ENCODE measurements around the gene DNASE1L3. TPM values are rescaled to one million over a fixed set of nuclear protein-coding genes. Genes with fewer than 3 reads are reported as not detected.

Gene DNASE1L3
- total and polyA plus RNA-seq, 2 of the 8 experiments (the other 6 are each of a cell fraction or from before 2014, with no cell fraction given): not detected

DNA sequence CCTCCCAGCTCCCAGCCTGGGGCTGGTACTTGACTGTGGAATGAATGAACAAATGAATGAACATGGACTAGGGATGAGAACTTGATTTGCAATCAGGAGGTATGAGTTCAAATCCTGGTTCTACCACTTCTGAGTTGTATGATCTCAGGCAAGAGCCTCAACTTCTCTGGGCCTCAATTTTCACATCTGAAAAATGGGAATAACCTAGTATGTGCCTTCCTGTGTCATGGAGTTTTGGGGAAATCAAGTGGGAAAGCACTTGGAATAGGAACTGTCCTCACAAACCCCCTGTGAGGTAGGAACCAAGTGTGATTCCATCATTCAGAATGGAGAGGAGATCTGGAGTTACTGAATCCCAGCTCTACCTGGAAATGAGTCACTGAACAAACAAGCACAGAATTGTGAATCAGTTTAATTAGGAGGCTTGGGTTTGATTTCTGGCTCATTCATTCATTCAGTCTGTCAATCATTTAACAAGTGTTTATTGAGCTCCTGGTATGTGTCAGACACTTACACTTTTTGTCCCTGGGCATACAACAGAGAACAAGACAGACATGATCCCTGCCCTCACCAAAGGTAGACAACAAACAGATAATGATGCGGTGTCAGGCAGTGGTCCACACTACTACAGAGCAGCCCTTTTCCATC is 29.7 kb downstream of the DNASE1L3 start:
- H3K18ac ChIP-seq (ENCODE audit: extremely low read depth, low read length): no peak overlapping the region
- H3K27ac ChIP-seq (ENCODE audit: low read depth, low read length): no peak overlapping the region
- no peak overlapping the region for H2BK15ac ChIP-seq (ENCODE audit: low read length)
- no peaks in the 10 kb centered on the region for H3K36me3 ChIP-seq (ENCODE audit: control insufficient read depth in 2 of 4, insufficient read depth in 4 of 4, low read length in 3 of 4)
- H3K79me1 ChIP-seq (ENCODE audit: low read depth, low read length): no peaks in the 10 kb centered on the region
- FAIRE-seq: no peak
- no peak overlapping the region for H2BK20ac ChIP-seq (ENCODE audit: low read length)
- no peaks in the 10 kb centered on the region for H3K23me2 ChIP-seq (ENCODE audit: low read depth, low read length)
- H2AFZ ChIP-seq (ENCODE audit: low read length): no peak overlapping the region
- H3K79me2 ChIP-seq (ENCODE audit: control insufficient read depth in 1 of 2, insufficient read depth in 2 of 2, low read length in 2 of 2): no peaks in the 10 kb centered on the region
- DNase-seq (ENCODE audit: low read depth in 1 of 2, low spot score in 2 of 2): no peak
- H3K4me1 ChIP-seq (replicated peaks in 1 of 4; ENCODE audit: control insufficient read depth in 3 of 4, insufficient read depth in 4 of 4, low read length in 3 of 4): peaks cover 0 to 4% (median under 1%) of the 10 kb centered on the region in 4 experiments; a peak in 2 of 7 replicates
- H2BK12ac ChIP-seq (ENCODE audit: low read depth, low read length): no peak overlapping the region
- no peak overlapping the region for H3K23ac ChIP-seq (ENCODE audit: insufficient read length)
- no peak for TF ChIP-seq RNF2 (IDR thresholded peaks at IDR 0.05; ENCODE audit: borderline replicate concordance, low read depth, low read length, missing control alignments, poor library complexity, severe bottlenecking)
- no peak for TF ChIP-seq CHD1 (IDR thresholded peaks at IDR 0.05; ENCODE audit: low read depth, low read length)
- TF ChIP-seq, protein P1, sequence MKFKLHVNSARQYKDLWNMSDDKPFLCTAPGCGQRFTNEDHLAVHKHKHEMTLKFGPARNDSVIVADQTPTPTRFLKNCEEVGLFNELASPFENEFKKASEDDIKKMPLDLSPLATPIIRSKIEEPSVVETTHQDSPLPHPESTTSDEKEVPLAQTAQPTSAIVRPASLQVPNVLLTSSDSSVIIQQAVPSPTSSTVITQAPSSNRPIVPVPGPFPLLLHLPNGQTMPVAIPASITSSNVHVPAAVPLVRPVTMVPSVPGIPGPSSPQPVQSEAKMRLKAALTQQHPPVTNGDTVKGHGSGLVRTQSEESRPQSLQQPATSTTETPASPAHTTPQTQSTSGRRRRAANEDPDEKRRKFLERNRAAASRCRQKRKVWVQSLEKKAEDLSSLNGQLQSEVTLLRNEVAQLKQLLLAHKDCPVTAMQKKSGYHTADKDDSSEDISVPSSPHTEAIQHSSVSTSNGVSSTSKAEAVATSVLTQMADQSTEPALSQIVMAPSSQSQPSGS (IDR thresholded peaks at IDR 0.05; ENCODE audit: low read length): no peak
- H4K8ac ChIP-seq (ENCODE audit: extremely low read depth, insufficient read depth, low read length): no peak overlapping the region
- H3K4me2 ChIP-seq (ENCODE audit: insufficient read depth in 1 of 2, low read depth in 2 of 2, low read length in 2 of 2): no peak overlapping the region
- H3K14ac ChIP-seq (ENCODE audit: insufficient read length): no peak overlapping the region
- H3K9me3 ChIP-seq (ENCODE audit: insufficient read depth in 2 of 2, low read depth in 1 of 2, low read length in 1 of 2): no peaks in the 10 kb centered on the region
- no peak overlapping the region for H3K9ac ChIP-seq (replicated peaks in 1 of 4; ENCODE audit: extremely low read depth in 1 of 4, low read depth in 3 of 4, low read length in 3 of 4)
- 100% methylated on average over 1 of the region's 1 CpG; no CpG with 5 or more reads in 1 of the 2 experiments for WGBS, 2 experiments (ENCODE audit: extremely low coverage in 1 of 2, insufficient coverage in 1 of 2, insufficient read length in 1 of 2, insufficient replicate concordance in 2 of 2, low coverage in 1 of 2, low lambda C conversion rate in 2 of 2, missing lambda C conversion rate in 1 of 2)
- POLR2A ChIA-PET (ENCODE audit: partially characterized antibody): interaction anchor here (0.7 kb wide), 1 partner anchor 161 kb away, joined by 3 read pairs; no protein-coding TSS in a partner anchor
- H3K27me3 ChIP-seq (replicated peaks in 1 of 4; ENCODE audit: control insufficient read depth in 3 of 4, extremely low read depth in 1 of 4, insufficient read depth in 3 of 4, low read length in 3 of 4): peaks cover 0 to 6% (median 2%) of the 10 kb centered on the region in 4 experiments; a peak in 2 of 7 replicates
- H2BK120ac ChIP-seq (replicated peaks; ENCODE audit: low read depth, low read length): no peak overlapping the region
- H4K5ac ChIP-seq (ENCODE audit: insufficient read length, low read depth, low read length): no peak overlapping the region
- H3K4me3 ChIP-seq (ENCODE audit: extremely low read depth in 1 of 4, insufficient read depth in 2 of 4, low read depth in 3 of 4, low read length in 4 of 4): no peak overlapping the region
- H4K91ac ChIP-seq (replicated peaks; ENCODE audit: insufficient read length, low read length): no peak overlapping the region
- H3K56ac ChIP-seq (replicated peaks; ENCODE audit: insufficient read length, low read depth, low read length): no peak overlapping the region
- H2AK5ac ChIP-seq (ENCODE audit: low read depth, low read length): no peak overlapping the region
- H3K4ac ChIP-seq (replicated peaks; ENCODE audit: insufficient read length, low read depth, low read length): no peak overlapping the region
- CTCF ChIA-PET (ENCODE audit: partially characterized antibody): interaction anchor here (0.6 to 4.3 kb wide), 6 partner anchors 37 to 387 kb away, joined by 3 to 32 read pairs (median 4); partner anchors contain the start of genes HTD2 and RPP14
- H2BK5ac ChIP-seq (ENCODE audit: low read depth, low read length): no peak overlapping the region
- no peaks in the 10 kb centered on the region for H4K20me1 ChIP-seq (replicated peaks in 1 of 2; ENCODE audit: control insufficient read depth in 1 of 2, insufficient read depth in 2 of 2, low read length in 2 of 2)

Measured in H1 (cell line).